Measurements from ENCODE around the gene C6. TPM values are rescaled to one million over a fixed set of nuclear protein-coding genes. Genes with fewer than 3 reads are reported as not detected.

C6 gene
- total and polyA plus RNA-seq, 12 donors: 0.83 to 6.1 (median 1.8) TPM

GRCh38 chr5:41161271-41161670 lies 52.1 kb downstream of the C6 start:
- H3K4me1 ChIP-seq (replicated peaks in 1 of 2): no peaks in the 10 kb centered on the region
- DNase-seq: no peak
- H3K36me3 ChIP-seq (replicated peaks in 1 of 2): no peaks in the 10 kb centered on the region
- H3K9me3 ChIP-seq (replicated peaks in 1 of 3): no peaks in the 10 kb centered on the region
- no peaks in the 10 kb centered on the region for H3K27me3 ChIP-seq
- no peak overlapping the region for H3K27ac ChIP-seq
- intact Hi-C loops (cut with DNase I): no loop called here
- 53 to 77% (median 67%) methylated on average over 1 of the region's 1 CpG for WGBS, 4 donors
- no peak overlapping the region for H3K4me3 ChIP-seq
- TF ChIP-seq POLR2A (IDR thresholded peaks at IDR 0.05): no peak
- TF ChIP-seq, protein P1, sequence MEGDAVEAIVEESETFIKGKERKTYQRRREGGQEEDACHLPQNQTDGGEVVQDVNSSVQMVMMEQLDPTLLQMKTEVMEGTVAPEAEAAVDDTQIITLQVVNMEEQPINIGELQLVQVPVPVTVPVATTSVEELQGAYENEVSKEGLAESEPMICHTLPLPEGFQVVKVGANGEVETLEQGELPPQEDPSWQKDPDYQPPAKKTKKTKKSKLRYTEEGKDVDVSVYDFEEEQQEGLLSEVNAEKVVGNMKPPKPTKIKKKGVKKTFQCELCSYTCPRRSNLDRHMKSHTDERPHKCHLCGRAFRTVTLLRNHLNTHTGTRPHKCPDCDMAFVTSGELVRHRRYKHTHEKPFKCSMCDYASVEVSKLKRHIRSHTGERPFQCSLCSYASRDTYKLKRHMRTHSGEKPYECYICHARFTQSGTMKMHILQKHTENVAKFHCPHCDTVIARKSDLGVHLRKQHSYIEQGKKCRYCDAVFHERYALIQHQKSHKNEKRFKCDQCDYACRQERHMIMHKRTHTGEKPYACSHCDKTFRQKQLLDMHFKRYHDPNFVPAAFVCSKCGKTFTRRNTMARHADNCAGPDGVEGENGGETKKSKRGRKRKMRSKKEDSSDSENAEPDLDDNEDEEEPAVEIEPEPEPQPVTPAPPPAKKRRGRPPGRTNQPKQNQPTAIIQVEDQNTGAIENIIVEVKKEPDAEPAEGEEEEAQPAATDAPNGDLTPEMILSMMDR (IDR thresholded peaks at IDR 0.05): no peak

- Histone ChIP-seq H3K9me3 (replicated peaks in 1 of 3) (no peaks in the 10 kb centered on the region), H3K27ac (no peak overlapping the region), H3K36me3 (replicated peaks in 1 of 2) (no peaks in the 10 kb centered on the region), H3K4me3 (no peak overlapping the region), H3K4me1 (replicated peaks in 1 of 2) (no peaks in the 10 kb centered on the region), H3K27me3 (no peaks in the 10 kb centered on the region)
- intact Hi-C loops (cut with DNase I): no loop called here
- TF ChIP-seq, protein P1 (IDR thresholded peaks at IDR 0.05): no peak
- no peak for TF ChIP-seq POLR2A (IDR thresholded peaks at IDR 0.05)
- no peak for DNase-seq
- WGBS, 4 donors: 74 to 84% (median 76%) methylated on average over 5 of the region's 5 CpGs
These were observed 55.9 kb downstream of the C6 start for GRCh38 chr5:41157272-41157894.

DNA sequence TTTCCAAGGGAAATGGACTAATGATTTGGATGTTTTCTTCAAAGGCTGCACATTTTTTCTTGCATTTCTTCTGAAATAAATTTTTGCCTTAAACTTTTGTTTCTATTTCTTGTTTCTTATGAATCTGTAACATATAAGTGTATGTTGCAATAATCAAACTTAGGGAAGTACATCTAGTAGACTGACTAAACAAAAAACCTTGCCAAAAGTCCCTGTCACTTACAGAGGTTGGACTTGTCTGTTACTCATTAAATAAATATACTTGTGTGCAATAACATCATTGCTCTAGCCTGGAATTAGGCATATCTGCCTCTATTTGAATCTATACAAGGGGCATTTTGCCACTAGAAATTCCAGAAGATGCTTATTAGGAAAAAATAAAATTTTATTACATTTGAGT lies 56.6 kb downstream of the C6 start:
- Histone ChIP-seq H3K4me3 (no peak overlapping the region), H3K9me3 (replicated peaks in 1 of 3) (no peaks in the 10 kb centered on the region), H3K36me3 (replicated peaks in 1 of 2) (no peaks in the 10 kb centered on the region), H3K27ac (no peak overlapping the region), H3K4me1 (replicated peaks in 1 of 2) (no peaks in the 10 kb centered on the region), H3K27me3 (no peaks in the 10 kb centered on the region)
- DNase-seq: no peak
- TF ChIP-seq POLR2A (IDR thresholded peaks at IDR 0.05): no peak
- TF ChIP-seq, protein P1 (IDR thresholded peaks at IDR 0.05): no peak
- intact Hi-C loops (cut with DNase I): no loop called here

DNA sequence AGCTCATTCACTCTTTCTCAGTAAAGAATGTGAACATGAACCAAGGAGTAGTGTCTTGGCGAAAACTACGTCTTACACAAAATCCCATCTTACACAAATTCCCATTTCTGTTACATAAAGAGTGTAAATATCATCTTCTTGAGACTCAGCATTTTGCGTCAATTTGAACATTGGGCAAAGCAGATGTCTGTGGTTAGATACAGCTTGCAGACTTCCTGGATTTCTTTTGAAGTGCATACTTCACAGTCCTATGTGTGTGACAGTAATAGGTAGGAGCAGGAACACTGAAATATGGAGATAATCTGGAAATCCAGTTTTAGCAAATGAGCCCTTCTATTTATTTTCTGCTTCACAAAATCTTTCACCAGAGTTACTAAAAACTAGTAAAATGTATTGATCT lies 58.8 kb downstream of the C6 start:
- Histone ChIP-seq H3K27ac (no peak overlapping the region), H3K27me3 (no peaks in the 10 kb centered on the region), H3K4me1 (replicated peaks in 1 of 2) (no peaks in the 10 kb centered on the region), H3K4me3 (no peak overlapping the region), H3K36me3 (replicated peaks in 1 of 2) (no peaks in the 10 kb centered on the region), H3K9me3 (replicated peaks in 1 of 3) (no peaks in the 10 kb centered on the region)
- TF ChIP-seq, protein P1 (IDR thresholded peaks at IDR 0.05): no peak
- TF ChIP-seq POLR2A (IDR thresholded peaks at IDR 0.05): no peak
- WGBS, 4 donors: 84 to 88% (median 86%) methylated on average over 3 of the region's 3 CpGs
- intact Hi-C loops (cut with DNase I): no loop called here
- no peak for DNase-seq

All from adrenal gland (tissue), 12 donors.